ENCODE measurements around the gene HOXA13. TPM values are rescaled to one million over a fixed set of nuclear protein-coding genes. Genes with fewer than 3 reads are reported as not detected.

The HOXA13 gene
- total RNA-seq, 1 donor: 1.3 TPM

GRCh38 chr7:27219821-27220220 is 19.9 kb upstream of the HOXA13 start:
- H3K4me3 ChIP-seq (ENCODE audit: low read depth, low read length): no peak overlapping the region
- DNase-seq (ENCODE audit: low read depth): no peak

GRCh38 chr7:27217951-27218350 is 18.1 kb upstream of the HOXA13 start:
- no peak for TF ChIP-seq CTCF (IDR thresholded peaks at IDR 0.05; ENCODE audit: insufficient read depth, low read depth, low read length)
- H3K4me3 ChIP-seq (ENCODE audit: low read depth, low read length): no peak overlapping the region
- DNase-seq (ENCODE audit: low read depth): no peak

More at GRCh38 chr7:27219821-27220220, 19.9 kb upstream of the HOXA13 start:
- no peak for TF ChIP-seq CTCF (IDR thresholded peaks at IDR 0.05; ENCODE audit: insufficient read depth, low read depth, low read length)

GRCh38 chr7:27215356-27215755 is 15.5 kb upstream of the HOXA13 start:
- TF ChIP-seq CTCF (IDR thresholded peaks at IDR 0.05; ENCODE audit: insufficient read depth, low read depth, low read length): no peak
- no peak overlapping the region for H3K4me3 ChIP-seq (ENCODE audit: low read depth, low read length)
- no peak for DNase-seq (ENCODE audit: low read depth)

- TF ChIP-seq CTCF (IDR thresholded peaks at IDR 0.05; ENCODE audit: insufficient read depth, low read depth, low read length): no peak
- H3K4me3 ChIP-seq (ENCODE audit: low read depth, low read length): no peak overlapping the region
- DNase-seq (ENCODE audit: low read depth): no peak
These were observed 14.5 kb upstream of the HOXA13 start for GRCh38 chr7:27214239-27214950.

- H3K4me3 ChIP-seq (ENCODE audit: low read depth, low read length): no peak overlapping the region
- no peak for DNase-seq (ENCODE audit: low read depth)
- TF ChIP-seq CTCF (IDR thresholded peaks at IDR 0.05; ENCODE audit: insufficient read depth, low read depth, low read length): no peak
These were observed 13.7 kb upstream of the HOXA13 start for GRCh38 chr7:27213433-27214238.

- H3K4me3 ChIP-seq (ENCODE audit: low read depth, low read length): no peak overlapping the region
- DNase-seq (ENCODE audit: low read depth): no peak
- TF ChIP-seq CTCF (IDR thresholded peaks at IDR 0.05; ENCODE audit: insufficient read depth, low read depth, low read length): no peak
These were observed 12.9 kb upstream of the HOXA13 start for GRCh38 chr7:27212497-27213432.
